Natural killer cell (primary cell): Measurements from ENCODE around the gene PRKAG2. TPM values are rescaled to one million over a fixed set of nuclear protein-coding genes. Genes with fewer than 3 reads are reported as not detected.

Experiments
- ATAC-seq, 3 donors: fragments of 150-1000 bp in 2 of 3; fragments of 200-7000 bp in 1 of 3; cut with Tn5 transposase; 1 replicate in 1 of 3; 2 replicates in 2 of 3; pipeline ENCODE4 v1.10.0; 2021; ENCODE audit warnings: mild to moderate bottlenecking in 2 of 3, moderate library complexity in 2 of 3
- DNase-seq, 2 donors: peaks; one replicate each; pipeline versions ENCODE4 v3.0.0 to v3.0.0-alpha.2; 2013 to 2021; ENCODE audit warnings: mixed read lengths in 1 of 2
- H3K27ac ChIP-seq: one replicate; pipeline ENCODE4 v1.5.1; 2013; ENCODE audit warnings: mild to moderate bottlenecking, low read length
- H3K27me3 ChIP-seq: one replicate; pipeline ENCODE4 v1.6.1; 2013; ENCODE audit warnings: low read length; ENCODE audit not compliant: control insufficient read depth, insufficient read depth
- H3K36me3 ChIP-seq: one replicate; pipeline ENCODE4 v1.6.1; 2013; ENCODE audit warnings: low read length; ENCODE audit not compliant: control insufficient read depth, insufficient read depth
- H3K4me1 ChIP-seq: one replicate; pipeline ENCODE4 v1.6.1; 2013; ENCODE audit warnings: low read length; ENCODE audit not compliant: control insufficient read depth, insufficient read depth
- H3K4me3 ChIP-seq: one replicate; pipeline ENCODE4 v1.5.1; 2013; ENCODE audit warnings: low read length
- H3K9me3 ChIP-seq: one replicate; pipeline ENCODE4 v1.6.1; 2013; ENCODE audit warnings: low read length; ENCODE audit not compliant: control insufficient read depth, insufficient read depth
- H3K27ac Mint-ChIP-seq, 2 donors: one replicate each; pipeline ENCODE4 v1.8.0; 2022; ENCODE audit warnings: mild to moderate bottlenecking in 2 of 2, mixed read lengths in 2 of 2, moderate library complexity in 1 of 2
- H3K27me3 Mint-ChIP-seq, 2 donors: one replicate each; pipeline ENCODE4 v1.8.0; 2022; ENCODE audit warnings: low read depth in 2 of 2, mixed read lengths in 2 of 2
- H3K36me3 Mint-ChIP-seq: one replicate; pipeline ENCODE4 v1.8.0; 2022; ENCODE audit warnings: mixed read lengths
- H3K4me1 Mint-ChIP-seq, 2 donors: one replicate each; pipeline ENCODE4 v1.8.0; 2022; ENCODE audit warnings: mixed read lengths in 2 of 2
- H3K4me3 Mint-ChIP-seq: one replicate; pipeline ENCODE4 v1.8.0; 2022; ENCODE audit warnings: mild to moderate bottlenecking, moderate library complexity, mixed read lengths
- H3K9me3 Mint-ChIP-seq, 2 donors: one replicate each; pipeline ENCODE4 v1.8.0; 2022; ENCODE audit warnings: mixed read lengths in 2 of 2
- CTCF ChIP-seq: fragments of 200-600 bp; IDR thresholded peaks from one replicate; pipeline ENCODE4 v1.8.0; 2022; ENCODE audit warnings: antibody characterized with exemption
- WGBS: methylation state at CpG from one replicate; pipeline ENCODE4 v1.1.7; 2013; ENCODE audit warnings: missing lambda C conversion rate; ENCODE audit not compliant: insufficient coverage; 5-methylcytosine and 5-hydroxymethylcytosine counted together
- intact Hi-C: fragments of 100-400 bp; cut with micrococcal nuclease; formaldehyde crosslinking; loops from one replicate; pipeline ENCODE4 v1.14.2; 2022
- total RNA-seq, 4 donors: library from RNA; stranded (reverse); fragments of 120-200 nt in 1 of 4; gene quantifications; one replicate each; pipeline versions ENCODE4 v1.2.3 to v1.2.4, GENCODE V29; 2013 to 2022

Gene PRKAG2
- total RNA-seq, 3 donors from 2014 or later (not counting 1 experiment from before 2014, with no cell fraction given) = 42.6 to 66.5 (median 64.4) TPM

- Histone ChIP-seq H3K27me3 (no peaks in the 10 kb centered on the region), H3K27ac (no peak overlapping the region), H3K9me3 (no peaks in the 10 kb centered on the region), H3K36me3 (no peaks in the 10 kb centered on the region), H3K4me1 (peaks cover 28% of the 10 kb centered on the region), H3K4me3 (no peak overlapping the region)
- WGBS = 94% methylated on average over 7 of the region's 8 CpGs
- DNase-seq (no peak), ATAC-seq (no peak)
- H3K4me1 Mint-ChIP-seq = peaks cover 10 to 14% of the 10 kb centered on the region in 2 donors
- H3K36me3 Mint-ChIP-seq = no peaks in the 10 kb centered on the region
- intact Hi-C loops = no loop called here
- no peak overlapping the region for H3K4me3 Mint-ChIP-seq
- H3K27ac Mint-ChIP-seq = no peak overlapping the region
- no peak for TF ChIP-seq CTCF
- H3K27me3 Mint-ChIP-seq = peaks cover 2 to 5% of the 10 kb centered on the region in 2 donors
- H3K9me3 Mint-ChIP-seq = no peaks in the 10 kb centered on the region
These were observed 47.6 kb upstream of the PRKAG2 start for GRCh38 chr7:151924508-151924907.

- Histone ChIP-seq H3K27me3 (no peaks in the 10 kb centered on the region), H3K9me3 (no peaks in the 10 kb centered on the region), H3K27ac (peak overlapping the region; percentile 56), H3K4me3 (no peak overlapping the region), H3K36me3 (no peaks in the 10 kb centered on the region), H3K4me1 (peaks cover 28% of the 10 kb centered on the region)
- 87% methylated on average over 9 of the region's 9 CpGs for whole genome bisulfite sequencing
- DNase-seq (no peak), ATAC-seq (no peak)
- no peak overlapping the region for H3K4me3 Mint-ChIP-seq
- peak overlapping the region in 1 of 2 donors; percentile 5 for H3K27ac Mint-ChIP-seq
- peaks cover 10 to 14% of the 10 kb centered on the region in 2 donors for H3K4me1 Mint-ChIP-seq
- intact Hi-C loops = no loop called here
- peaks cover 2 to 5% of the 10 kb centered on the region in 2 donors for H3K27me3 Mint-ChIP-seq
- no peaks in the 10 kb centered on the region for H3K36me3 Mint-ChIP-seq
- no peaks in the 10 kb centered on the region for H3K9me3 Mint-ChIP-seq
- no peak for TF ChIP-seq CTCF
These were observed 47.1 kb upstream of the PRKAG2 start for GRCh38 chr7:151924001-151924400.

GRCh38 chr7:151923097-151923876, 46.4 kb upstream of the PRKAG2 start:
- Histone ChIP-seq H3K36me3 (no peaks in the 10 kb centered on the region), H3K27ac (peak overlapping the region; percentile 56), H3K27me3 (no peaks in the 10 kb centered on the region), H3K4me3 (no peak overlapping the region), H3K9me3 (no peaks in the 10 kb centered on the region), H3K4me1 (peaks cover 28% of the 10 kb centered on the region)
- Mint-ChIP-seq H3K27me3 (peaks cover 2 to 5% of the 10 kb centered on the region in 2 donors), H3K4me3 (no peak overlapping the region), H3K9me3 (no peaks in the 10 kb centered on the region), H3K36me3 (no peaks in the 10 kb centered on the region), H3K27ac (peak overlapping the region in 1 of 2 donors; percentile 5), H3K4me1 (peaks cover 10 to 14% of the 10 kb centered on the region in 2 donors)
- TF ChIP-seq CTCF = no peak
- ATAC-seq (peak in 1 of 3 donors; percentile 18), DNase-seq (no peak)
- WGBS = 79% methylated on average over 16 of the region's 16 CpGs
- intact Hi-C loops = no loop called here
